ENCODE measurements around the gene PDE9A.
"Not testable (repeated sequence)": the region's sequence is repeated elsewhere in the genome, so short reads cannot be mapped to it uniquely, and the experiment has no call there.

PDE9A gene

DNA sequence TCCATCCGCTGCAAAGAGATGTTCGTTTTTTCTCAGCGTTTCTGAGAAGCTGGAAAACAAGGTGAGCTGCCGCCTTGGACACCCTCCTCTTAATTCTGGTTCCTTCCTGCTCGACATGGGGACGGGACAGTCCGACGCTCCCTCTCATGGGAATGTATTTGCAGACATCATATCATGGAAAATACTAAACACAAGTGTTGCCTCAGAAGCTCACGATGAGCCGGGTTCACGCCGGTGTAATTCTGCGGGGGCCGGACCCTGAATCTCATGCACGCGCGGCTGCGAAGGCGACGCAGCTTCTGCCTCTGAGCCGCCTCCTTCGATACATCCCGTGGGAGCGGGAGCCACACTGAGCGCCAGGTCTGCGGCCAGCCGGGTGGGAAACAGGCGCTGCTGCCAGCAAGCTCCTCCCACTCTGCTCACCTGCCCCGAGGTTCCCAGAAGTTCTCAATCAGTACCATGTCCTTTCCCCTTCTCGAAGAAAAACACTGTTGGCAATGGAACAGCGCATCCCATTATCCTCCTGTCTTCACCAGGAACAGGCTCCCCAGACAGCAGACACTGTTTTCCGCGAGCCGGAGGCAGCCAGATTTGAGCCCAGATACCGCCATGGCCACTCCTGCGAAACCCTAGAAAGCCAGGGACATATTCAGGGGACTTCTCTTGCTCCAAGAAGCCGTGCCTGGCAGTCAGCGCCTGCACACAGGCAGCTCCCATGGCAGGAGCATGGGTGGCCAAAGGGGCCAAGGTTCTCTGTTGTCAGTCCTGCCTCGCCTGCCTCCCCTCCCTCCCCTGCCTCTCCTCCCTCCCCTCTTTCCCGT is 127.9 kb downstream of the PDE9A start:
- no peak for DNase-seq

DNA sequence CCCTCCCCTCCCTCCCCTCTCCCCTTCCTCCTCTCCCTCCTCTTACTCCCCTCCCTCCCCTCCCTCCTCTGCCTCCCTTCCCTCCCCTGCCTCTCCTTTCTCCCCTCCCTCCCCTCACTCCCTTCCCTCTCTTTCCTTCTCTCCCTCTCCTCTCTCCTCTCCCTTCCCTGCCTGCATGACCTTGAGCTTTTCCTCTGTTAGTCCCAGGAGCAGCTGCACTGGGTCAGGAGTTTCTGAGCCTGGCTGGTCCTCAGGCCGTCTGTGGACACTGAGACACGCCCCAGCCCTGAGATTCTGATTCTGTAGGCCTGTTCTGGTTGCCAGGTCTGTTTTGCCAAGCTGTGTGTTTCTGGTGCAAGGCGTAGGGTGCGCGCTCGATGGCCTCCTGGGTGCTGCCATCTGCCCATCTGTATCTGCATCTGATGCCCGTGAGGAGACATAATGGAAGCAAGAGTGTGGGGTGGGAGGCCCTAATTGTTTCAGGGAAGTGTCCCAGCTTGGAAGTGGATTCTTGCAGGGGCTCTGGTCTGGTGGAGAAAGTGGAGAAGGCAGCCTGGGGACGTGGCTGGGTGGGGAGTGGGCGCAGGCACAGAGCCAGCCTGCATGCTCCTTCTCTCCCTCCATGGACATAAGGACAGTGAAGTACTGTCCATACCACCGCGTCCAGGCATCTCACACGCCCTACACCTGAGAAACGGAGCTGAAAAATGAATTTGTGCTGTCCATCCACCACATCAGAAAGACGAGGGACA is 128.7 kb downstream of the PDE9A start:
- DNase-seq = no peak

DNA sequence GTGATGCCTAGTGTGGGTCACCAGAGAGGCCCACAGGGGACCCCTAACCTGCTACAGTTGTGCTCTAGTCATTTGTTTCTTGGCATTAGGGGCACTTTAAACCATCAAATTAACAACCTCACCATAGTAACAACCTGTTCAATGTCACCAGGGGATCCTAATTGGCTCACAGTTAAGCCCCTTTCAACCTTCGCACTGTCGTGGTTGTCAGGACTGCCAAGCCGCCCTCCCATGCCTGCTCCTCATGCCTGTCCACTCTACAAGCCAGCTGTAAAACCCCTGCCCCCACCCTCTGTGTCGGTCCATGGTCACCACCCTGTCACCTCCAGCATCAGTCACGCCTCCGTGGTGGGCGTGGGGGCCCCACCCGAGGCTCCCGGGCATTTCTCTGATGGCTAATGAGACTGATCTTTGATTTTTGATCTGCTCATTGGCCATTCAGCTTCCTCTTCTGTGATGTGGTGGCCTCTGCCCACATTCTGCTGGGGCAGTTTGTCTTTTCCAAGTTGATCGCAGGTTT is 129.4 kb downstream of the PDE9A start:
- DNase-seq = no peak

DNA sequence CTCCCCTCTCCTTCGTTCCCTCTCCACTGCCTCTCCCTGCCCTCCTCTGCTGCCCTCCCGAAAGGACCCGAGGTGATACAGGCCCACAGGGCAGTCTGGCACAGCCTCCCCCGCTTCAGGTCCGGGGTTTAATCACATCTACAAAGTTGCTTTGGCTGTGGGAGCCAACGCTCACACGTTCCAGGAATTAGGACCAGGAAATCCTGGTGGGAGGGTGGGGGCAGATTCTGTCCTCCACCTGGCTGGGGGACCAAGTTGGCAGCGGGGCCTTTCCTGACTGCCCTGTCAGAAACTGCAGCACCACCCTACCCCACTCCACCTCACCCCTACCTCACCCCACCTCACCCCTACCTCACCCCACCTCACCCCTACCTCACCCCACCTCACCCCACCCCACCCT is 130.9 kb downstream of the PDE9A start:
- peak; percentile 34 for DNase-seq

DNA sequence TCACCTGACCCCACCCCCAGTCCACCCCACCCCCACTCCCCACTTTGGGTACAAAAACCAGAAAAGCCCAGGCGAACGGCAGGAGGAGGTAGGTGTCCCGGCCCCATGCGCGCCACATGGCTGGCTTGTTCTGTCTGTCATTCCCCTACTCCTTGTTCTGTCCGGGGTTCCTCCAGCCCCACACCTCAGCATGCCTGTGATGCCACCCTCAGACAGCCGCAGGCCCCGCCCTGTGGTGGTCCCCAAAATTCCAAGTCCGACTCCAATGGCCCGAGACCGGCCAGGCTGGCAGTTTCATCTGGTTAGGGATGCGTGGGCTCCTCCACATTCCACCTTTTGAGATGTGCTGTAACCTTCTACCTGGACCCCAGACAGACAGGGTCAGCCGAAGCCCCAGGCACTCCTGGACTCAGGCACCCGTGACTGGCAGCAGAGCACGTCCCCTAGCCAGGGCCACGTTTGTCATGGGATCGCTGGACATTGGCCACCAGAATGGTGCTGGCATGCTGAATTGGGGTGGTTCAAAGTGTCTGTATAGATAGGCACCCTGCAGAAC is 131.6 kb downstream of the PDE9A start:
- no peak for DNase-seq

DNA sequence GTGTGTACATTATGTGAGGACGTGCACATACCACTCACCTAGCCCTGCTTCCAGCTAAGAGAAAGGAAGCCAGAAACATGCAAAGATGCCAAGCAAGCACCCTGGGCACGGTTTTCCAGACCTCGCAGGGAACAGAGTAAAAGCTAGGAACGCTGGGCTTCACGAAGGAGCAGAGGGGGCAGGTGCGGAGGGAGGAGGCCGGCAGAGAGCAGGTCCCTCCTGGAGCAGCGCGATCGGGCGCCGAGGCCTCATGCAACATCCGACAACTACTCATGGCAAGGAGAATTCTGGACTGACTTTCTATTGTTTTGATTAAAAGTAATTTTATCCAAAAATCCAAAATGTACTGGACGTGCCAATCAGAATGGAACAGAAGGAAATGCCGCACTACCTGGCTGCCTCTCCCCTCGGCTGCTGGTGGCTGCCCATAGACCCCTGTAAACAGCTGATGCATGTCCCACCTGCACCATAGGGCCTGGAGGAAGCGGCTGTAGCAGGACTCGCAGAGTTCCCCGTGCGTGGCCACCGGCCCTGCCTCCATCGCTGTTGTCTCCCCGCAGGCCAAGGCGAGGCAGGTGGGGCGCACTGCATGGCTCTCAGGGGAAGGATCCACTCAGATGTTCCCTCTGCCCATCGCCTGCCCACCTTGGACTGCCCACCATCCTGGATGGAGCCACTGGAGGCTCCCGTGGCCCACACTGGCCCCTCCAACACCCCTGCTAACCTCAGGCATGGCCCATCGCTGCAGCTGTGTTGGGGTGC is 132.4 kb downstream of the PDE9A start:
- no peak for DNase-seq

DNA sequence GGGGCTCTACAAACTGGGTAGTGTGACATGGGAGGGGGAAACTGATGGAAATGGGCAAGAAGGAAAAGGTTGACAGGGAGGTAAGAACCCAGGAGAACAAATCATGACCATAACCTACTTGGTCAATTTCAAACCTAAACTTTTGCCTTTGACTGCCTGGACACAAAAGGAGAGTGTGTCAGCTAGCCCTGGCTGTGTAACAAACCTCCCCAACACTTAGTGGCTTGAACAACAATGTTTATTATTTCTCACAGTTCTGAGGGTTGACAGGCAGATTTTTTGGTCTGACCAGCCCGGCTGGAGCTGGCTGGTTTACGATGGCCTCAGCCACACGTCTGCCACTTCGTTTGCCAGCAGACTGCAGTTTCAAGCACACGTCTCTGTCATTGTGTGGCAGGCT is 133.5 kb downstream of the PDE9A start:
- no peak for DNase-seq

DNA sequence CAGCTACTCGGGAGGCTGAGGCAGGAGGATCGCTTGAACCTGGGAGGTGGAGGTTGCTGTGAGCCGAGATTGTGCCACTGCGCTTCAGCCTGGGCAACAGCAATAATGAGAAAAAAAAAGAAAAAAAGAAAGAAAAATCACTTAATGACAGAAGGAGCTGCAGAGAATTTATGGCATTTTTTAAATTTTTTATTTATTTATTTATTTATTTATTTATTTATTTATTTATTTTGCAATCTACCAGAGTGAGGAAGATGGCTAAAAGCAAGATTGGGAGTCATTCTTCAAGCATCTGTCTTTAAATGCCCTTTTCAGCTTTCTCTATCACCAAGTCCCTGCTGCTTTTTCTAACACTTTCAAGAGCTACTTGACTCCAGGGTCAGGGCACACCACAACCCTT is 134.2 kb downstream of the PDE9A start:
- no peak for DNase-seq

DNA sequence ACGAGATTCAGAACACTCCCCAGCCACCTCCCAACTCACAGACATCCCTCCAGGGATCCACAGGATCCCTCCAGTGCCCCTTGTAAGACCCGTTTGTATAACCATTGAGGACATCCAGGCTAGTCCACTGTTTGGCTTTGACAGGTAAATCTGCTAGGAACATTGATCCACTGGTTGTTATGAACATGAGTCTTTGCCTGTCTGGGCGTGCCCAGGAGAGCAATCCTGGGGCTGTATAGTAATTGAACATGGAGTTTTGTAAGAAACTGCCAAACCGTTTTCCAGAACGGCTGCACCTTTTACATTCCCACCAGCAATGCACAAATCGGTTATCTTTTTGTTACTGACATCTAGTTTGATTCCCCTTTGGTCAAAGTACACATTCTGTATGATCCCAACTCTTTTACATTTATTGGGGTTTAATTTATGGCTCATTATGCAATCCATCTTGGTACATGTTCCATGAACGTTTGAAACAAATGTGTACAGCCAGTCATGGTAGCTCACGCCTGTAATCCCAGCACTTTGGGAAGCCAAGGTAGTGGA is 137.2 kb downstream of the PDE9A start:
- no peak for DNase-seq

DNA sequence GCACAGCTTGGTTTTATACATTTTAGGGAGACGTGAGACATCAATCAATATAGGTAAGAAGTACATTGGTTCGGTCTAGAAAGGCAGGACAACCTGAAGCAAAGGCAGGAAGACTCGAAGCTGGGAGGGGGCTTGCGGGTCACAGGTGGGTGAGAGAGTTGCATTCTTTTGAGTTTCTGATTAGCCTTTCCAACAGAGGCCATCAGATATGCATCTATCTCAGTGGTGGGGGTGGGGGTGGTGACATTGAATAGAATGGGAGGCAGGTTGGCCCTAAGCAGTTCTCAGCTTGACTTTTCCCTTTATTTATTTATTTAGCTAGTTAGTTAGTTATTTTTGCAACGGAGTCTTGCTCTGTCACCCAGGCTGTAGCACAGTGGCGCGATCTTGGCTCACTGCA is 140.4 kb downstream of the PDE9A start:
- no peak for DNase-seq

DNA sequence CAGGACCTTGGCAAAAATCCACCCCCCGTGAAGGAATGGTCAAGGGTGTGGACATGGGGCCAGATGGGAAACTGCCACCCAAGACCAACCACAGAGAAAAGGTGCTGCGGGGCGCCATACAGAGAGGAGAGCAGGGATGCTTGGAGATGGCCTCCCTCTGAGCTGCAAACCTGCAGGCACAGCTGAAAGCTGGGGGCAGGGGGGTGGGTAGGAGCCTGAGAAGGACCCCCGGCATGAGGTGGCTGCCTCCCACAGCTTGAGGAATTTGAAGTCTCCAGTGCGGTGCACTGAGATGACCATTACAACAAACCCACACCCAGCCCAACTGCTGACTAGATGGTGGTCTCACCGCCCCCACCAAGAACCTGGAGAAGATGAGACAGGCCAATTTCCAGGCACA is 141.1 kb downstream of the PDE9A start:
- DNase-seq = no peak

DNA sequence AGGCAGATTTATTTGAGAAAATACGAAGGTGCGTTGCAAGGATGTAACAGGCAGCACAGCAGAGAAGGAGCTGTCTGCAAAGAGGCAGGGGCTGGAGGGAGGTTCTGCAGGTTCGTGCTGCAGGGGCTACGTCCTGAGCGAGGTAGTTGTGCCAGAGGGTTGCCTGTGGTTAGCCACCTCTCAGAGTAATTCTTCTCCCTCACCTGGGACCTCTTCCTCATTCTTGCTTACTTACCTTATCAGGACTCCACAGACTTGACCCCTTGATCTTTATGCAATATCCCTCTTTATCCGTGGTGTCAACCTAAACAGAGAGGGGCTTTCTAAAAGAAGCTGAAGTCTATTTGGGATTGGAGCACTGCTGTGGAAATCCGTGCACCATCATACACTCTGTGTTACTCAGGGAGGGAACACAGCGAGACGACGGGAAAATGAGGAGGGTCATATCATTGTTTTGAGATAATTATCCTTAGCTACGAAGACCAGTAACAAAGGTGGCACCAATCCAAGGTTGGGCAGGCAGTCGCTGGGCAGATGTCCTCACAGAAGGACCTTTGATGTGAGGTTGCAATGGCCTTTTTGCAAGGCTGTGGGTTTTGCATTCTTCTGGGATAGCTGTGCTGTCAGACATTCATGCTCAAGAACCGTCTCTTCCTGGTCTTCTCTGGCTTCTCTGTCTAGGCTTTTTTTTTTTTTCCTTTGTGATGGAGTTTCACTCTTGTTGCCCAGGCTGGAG is 143.1 kb downstream of the PDE9A start:
- no peak for DNase-seq

DNA sequence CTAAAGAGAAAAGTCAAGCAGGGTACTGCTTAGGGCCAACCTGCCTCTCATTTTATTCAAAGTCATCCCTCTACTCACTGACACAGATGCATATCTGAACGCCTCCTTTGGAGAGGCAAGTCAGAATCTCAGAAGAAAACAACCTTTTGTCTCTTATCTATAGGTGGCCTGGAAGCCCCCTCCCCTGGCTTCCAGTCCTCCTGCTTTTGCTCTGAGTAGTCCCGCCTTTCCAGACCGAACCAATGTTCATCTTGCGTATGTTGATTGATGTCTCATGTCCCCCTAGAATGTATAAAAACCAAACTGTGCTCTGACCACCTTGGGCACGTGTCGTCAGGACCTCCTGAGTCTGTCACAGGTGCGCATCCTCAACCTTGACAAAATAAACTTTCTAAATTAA is 144.1 kb downstream of the PDE9A start:
- DNase-seq = no peak

DNA sequence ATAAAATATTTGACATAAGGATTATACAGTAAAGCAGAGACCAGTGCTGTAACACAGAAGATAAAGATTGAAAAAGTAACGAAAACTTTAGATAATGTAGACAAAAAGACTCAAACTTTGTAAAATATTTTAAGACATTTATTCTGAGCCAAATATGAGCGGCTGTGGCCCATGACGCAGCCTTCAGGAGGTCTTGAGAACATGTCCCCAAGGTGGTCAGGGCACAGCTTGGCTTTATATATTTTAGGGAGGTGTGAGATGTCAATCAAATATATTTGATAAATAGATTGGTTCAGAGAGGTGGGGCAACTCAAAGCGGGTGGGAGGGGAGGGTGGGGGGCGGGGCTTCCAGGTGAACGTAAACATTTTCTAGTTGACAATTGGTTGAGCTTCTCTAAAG is 144.7 kb downstream of the PDE9A start:
- DNase-seq = no peak

DNA sequence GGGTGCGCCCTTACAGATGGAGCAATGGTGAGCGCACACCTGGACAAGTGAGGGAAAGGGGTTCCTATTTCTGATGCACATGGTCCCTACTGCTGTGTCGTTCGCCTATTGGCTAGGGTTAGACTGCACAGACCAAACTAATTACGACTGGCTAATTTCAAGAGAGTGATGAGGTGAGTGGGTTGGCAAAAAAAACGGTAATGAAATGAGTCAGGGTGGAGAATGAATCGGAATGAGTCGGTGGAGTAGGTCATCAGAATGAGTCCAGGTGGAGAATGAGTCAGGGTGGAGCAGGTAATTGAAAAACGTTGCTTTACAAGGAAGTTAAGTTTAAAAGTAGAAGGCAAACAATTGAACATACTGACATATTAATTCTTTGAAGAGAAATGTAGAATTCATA is 146.1 kb downstream of the PDE9A start:
- DNase-seq = no peak

DNA sequence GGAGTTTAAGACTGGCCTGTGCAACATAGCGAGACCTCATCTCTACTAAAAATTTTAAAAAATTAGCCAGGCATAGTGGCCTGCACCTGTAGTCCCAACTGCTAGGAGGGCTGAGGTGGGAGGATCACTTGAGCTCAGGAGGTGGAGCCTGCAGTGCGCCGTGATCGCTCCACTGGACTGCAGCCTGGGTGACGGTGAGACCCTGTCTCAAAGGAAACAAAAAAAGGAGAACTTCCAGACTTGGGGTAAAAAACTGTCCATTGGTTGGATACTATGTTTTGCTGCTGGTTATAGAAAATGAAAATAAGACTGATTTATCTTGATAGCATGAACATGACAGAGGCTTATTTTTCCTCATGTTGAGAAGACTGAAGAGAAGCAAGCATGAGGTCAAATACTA is 146.5 kb downstream of the PDE9A start:
- DNase-seq = no peak

DNA sequence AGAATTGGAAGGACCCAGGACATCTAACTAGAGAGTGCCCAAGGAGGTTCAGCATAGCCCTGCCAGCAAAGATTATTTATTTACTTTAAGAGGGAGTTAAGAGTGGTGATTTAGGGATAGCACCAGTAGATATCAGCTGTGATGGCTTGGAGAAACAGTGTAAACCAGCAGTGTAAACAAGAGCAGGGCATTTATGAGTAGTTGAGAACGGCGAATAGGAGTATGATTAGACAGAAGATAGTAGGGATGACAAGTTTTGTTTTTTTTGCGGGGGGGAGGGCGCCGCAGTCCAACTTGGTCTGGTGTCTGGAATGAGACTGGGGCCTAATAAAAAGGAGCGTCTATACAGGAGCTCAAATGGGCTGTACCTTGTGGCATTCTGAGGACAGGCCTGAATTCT is 148.2 kb downstream of the PDE9A start:
- not testable (repeated sequence) for DNase-seq

DNA sequence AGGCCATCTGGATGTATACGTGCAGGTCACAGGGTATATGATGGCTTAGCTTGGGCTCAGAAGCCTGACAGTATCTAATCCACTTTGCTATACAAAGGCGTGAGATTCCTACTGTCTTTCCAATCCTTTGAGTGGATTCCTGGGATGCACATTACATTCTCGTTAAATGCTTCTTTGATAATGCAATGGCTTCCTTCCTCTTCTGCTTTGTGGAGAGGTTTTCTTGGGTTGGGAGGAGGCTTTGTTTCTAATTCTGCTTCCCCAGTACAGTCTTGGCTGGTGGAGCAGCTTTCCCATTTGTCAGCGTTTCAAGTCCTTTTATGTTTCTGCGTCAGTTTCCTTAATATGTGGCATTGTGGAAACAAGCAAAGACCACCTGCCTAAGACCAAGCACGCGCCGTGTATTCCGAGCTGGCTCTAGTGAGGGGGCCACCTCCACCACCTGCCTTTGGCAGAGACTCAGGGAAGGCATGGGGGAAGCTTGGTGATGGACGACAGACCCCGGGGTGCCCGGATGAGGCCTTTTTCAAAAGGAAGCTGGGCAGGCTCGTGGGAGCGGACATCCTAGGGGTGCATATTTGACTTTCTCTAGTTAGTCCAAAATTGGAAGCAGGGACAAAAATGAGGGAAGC is 153.2 kb downstream of the PDE9A start:
- no peak for DNase-seq

DNA sequence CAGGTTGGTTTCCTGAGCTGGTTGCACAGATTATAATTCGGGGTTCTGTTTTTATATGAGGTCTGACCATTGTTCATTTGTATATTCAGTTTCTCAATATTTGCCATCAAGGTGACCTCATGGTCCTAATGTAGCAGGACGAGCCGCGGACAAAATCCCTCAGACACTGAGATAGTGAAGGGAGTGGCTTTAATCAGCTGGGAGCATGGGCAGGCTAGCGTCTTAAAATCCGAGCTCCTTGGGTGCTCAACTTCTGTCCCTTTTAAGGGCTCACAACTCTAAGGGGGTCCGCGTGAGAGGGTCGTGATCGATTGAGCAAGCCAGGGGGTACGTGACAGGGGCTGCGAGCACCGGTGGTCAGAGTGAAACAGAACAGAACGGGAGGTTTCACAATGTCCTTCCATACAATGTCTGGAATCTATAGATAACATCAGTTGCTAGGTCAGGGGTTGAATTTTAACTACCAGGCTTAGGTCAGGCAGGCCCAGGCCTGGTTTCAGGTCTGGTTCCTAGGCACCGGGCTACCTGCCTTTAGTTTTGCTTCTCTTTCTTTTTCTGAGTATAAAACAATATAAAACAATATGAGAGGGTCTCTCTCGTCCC is 154.0 kb downstream of the PDE9A start:
- DNase-seq = not testable (repeated sequence)

DNA sequence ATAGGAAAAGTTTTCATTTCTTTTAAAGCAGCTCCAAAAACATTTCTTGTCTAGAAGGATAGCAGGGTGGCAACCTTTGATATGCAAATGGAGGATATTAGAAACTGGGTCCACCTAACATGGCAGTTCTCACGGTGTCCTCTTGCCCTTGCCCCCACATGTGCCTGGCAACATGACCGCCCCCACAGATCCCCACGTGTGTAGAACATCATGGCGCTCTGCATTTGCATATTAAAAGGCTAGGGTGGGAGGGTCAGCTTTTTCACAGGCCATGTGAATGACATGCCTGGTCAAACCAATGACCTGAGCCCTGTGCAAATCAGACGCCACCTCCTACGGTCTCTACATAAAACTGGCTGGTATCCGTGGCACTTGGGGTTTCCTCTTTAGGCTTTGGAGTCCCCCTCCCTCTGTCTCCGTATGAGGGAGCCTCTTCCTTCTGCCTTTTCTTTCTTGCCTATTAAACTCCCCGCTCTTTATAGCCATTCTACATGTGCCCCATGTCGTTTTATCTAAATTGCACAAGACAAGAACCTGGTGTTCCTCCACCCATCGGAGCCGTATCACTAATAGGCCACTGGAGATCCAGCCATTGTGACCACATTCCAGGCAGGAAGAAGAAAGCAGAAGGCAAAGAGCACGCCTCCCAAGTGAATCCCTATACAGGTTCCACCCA is 154.7 kb downstream of the PDE9A start:
- DNase-seq = no peak

DNA sequence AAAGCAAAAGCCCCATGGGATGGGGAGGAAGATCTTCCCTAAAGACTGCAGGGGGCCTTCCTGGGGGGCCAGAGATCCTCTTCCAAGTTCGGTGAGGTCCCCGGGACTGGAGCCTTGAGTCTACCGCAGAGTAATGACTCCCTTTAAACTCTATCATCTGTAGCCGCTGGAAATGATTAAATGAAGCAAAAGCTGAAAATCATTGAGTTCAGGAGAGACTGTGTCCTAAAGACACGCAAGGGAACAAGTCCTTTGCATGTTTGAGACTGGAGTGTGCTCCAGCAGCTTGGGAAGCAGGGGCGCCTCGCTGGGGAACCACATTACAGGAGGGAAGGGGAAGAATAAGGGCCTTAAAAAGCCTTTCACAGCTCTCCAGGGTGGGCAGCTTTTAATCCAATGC is 155.8 kb downstream of the PDE9A start:
- no peak for DNase-seq

Measured in CD4-positive, alpha-beta T cell treated with Interleukin-12 subunit alpha and Interleukin-12 subunit beta, for 1 hour (primary cell).